GM10847 (cell line): ENCODE measurements around the gene SPATA20.

Experiments
- POLR2A ChIP-seq: IDR thresholded peaks from 2 replicates; pipeline ENCODE4 v1.6.1; 2011; ENCODE audit not compliant: insufficient read length; ENCODE audit errors: extremely low read depth

The SPATA20 gene

GRCh38 chr17:50604513-50604912 lies 57.5 kb downstream of the SPATA20 start:
- TF ChIP-seq POLR2A = no peak

- TF ChIP-seq POLR2A = no peak
Measured at GRCh38 chr17:50605429-50605828, 58.5 kb downstream of the SPATA20 start.
